HEK293 (cell line): ENCODE results near the gene PARK7.

Experiments
- GLI2 ChIP-seq: fragments of 450-650 bp; formaldehyde crosslinking; IDR thresholded peaks from 2 replicates; pipeline ENCODE4; 2017; ENCODE audit warnings: missing biosample characterization, missing genetic modification characterization, low read depth, borderline replicate concordance
- GLIS1 ChIP-seq: fragments of 450-650 bp; formaldehyde crosslinking; IDR thresholded peaks from 2 replicates; pipeline ENCODE4 v1.5.1; 2016; ENCODE audit warnings: missing biosample characterization, missing genetic modification characterization
- HIC1 ChIP-seq: fragments of 450-650 bp; formaldehyde crosslinking; IDR thresholded peaks from 2 replicates; pipeline ENCODE4 v1.5.1; 2016; ENCODE audit warnings: missing biosample characterization, missing genetic modification characterization
- IKZF3 ChIP-seq: fragments of 450-650 bp; IDR thresholded peaks from 2 replicates; pipeline ENCODE4 v1.5.0; 2018; ENCODE audit warnings: missing biosample characterization, mild to moderate bottlenecking, missing genetic modification characterization, moderate library complexity
- INSM2 ChIP-seq: fragments of 450-650 bp; formaldehyde crosslinking; IDR thresholded peaks from 2 replicates; pipeline ENCODE4 v1.5.1; 2016; ENCODE audit warnings: missing biosample characterization, missing genetic modification characterization
- KLF10 ChIP-seq: fragments of 450-650 bp; IDR thresholded peaks from 2 replicates; pipeline ENCODE4 v1.5.1; 2018; ENCODE audit warnings: missing biosample characterization, mild to moderate bottlenecking, missing genetic modification characterization
- KLF9 ChIP-seq: fragments of 450-650 bp; formaldehyde crosslinking; IDR thresholded peaks from 2 replicates; pipeline ENCODE4 v1.5.1; 2016; ENCODE audit warnings: missing biosample characterization, missing genetic modification characterization, low read depth
- MZF1 ChIP-seq: fragments of 450-650 bp; formaldehyde crosslinking; IDR thresholded peaks from 2 replicates; pipeline ENCODE4 v1.5.1; 2017; ENCODE audit warnings: missing biosample characterization, missing genetic modification characterization, borderline replicate concordance
- OVOL3 ChIP-seq: fragments of 450-650 bp; formaldehyde crosslinking; IDR thresholded peaks from 2 replicates; pipeline ENCODE4 v1.5.1; 2016; ENCODE audit warnings: missing biosample characterization, missing genetic modification characterization
- PRDM10 ChIP-seq: fragments of 450-650 bp; formaldehyde crosslinking; IDR thresholded peaks from 2 replicates; pipeline ENCODE4 v1.5.1; 2016; ENCODE audit warnings: missing biosample characterization, missing genetic modification characterization
- SCRT1 ChIP-seq: fragments of 450-650 bp; formaldehyde crosslinking; IDR thresholded peaks from 2 replicates; pipeline ENCODE4 v1.5.1; 2016; ENCODE audit warnings: missing biosample characterization, missing genetic modification characterization, borderline replicate concordance
- SCRT2 ChIP-seq: fragments of 450-650 bp; formaldehyde crosslinking; IDR thresholded peaks from 2 replicates; pipeline ENCODE4 v1.5.1; 2016; ENCODE audit warnings: missing biosample characterization, missing genetic modification characterization
- SP7 ChIP-seq: fragments of 450-650 bp; formaldehyde crosslinking; IDR thresholded peaks from 2 replicates; pipeline ENCODE4 v1.5.1; 2016; ENCODE audit warnings: missing biosample characterization, missing genetic modification characterization
- TCF7L2 ChIP-seq: IDR thresholded peaks from 2 replicates; pipeline ENCODE4 v1.6.1; 2011; ENCODE audit warnings: low read depth, mild to moderate bottlenecking, inconsistent platforms, low read length, moderate library complexity, borderline replicate concordance
- WT1 ChIP-seq: fragments of 450-650 bp; formaldehyde crosslinking; IDR thresholded peaks from 2 replicates; pipeline ENCODE4 v1.5.1; 2016; ENCODE audit warnings: missing biosample characterization, missing genetic modification characterization
- ZEB2 ChIP-seq: fragments of 450-650 bp; formaldehyde crosslinking; IDR thresholded peaks from 2 replicates; pipeline ENCODE4 v1.5.1; 2016; ENCODE audit warnings: missing biosample characterization, missing genetic modification characterization
- ZFP69B ChIP-seq: fragments of 450-650 bp; formaldehyde crosslinking; IDR thresholded peaks from 2 replicates; pipeline ENCODE4 v1.5.1; 2016; ENCODE audit warnings: missing biosample characterization, missing genetic modification characterization
- ZNF266 ChIP-seq: fragments of 450-650 bp; formaldehyde crosslinking; IDR thresholded peaks from 2 replicates; pipeline ENCODE4 v1.5.1; 2016; ENCODE audit warnings: missing biosample characterization, missing genetic modification characterization, low read depth
- ZNF426 ChIP-seq: fragments of 450-650 bp; formaldehyde crosslinking; IDR thresholded peaks from 2 replicates; pipeline ENCODE4 v1.5.1; 2017; ENCODE audit warnings: missing biosample characterization, missing genetic modification characterization, mild to moderate bottlenecking, inconsistent platforms, moderate library complexity
- ZNF548 ChIP-seq: fragments of 450-650 bp; formaldehyde crosslinking; IDR thresholded peaks from 2 replicates; pipeline ENCODE4 v1.5.1; 2016; ENCODE audit warnings: missing biosample characterization, missing genetic modification characterization
- ZNF561 ChIP-seq: fragments of 450-650 bp; IDR thresholded peaks from 2 replicates; pipeline ENCODE4 v1.5.1; 2018; ENCODE audit warnings: missing biosample characterization, missing genetic modification characterization, borderline replicate concordance
- ZNF610 ChIP-seq: fragments of 450-650 bp; formaldehyde crosslinking; IDR thresholded peaks from 2 replicates; pipeline ENCODE4 v1.5.1; 2016; ENCODE audit warnings: missing biosample characterization, missing genetic modification characterization, borderline replicate concordance
- ZNF629 ChIP-seq: fragments of 450-650 bp; formaldehyde crosslinking; IDR thresholded peaks from 2 replicates; pipeline ENCODE4 v1.5.1; 2017; ENCODE audit warnings: missing biosample characterization, missing genetic modification characterization
- ZNF692 ChIP-seq: fragments of 450-650 bp; formaldehyde crosslinking; IDR thresholded peaks from 2 replicates; pipeline ENCODE4 v1.5.1; 2016; ENCODE audit warnings: missing biosample characterization, missing genetic modification characterization
- TF ChIP-seq, protein P1 (sequence below): fragments of 450-650 bp; formaldehyde crosslinking; IDR thresholded peaks from 2 replicates; pipeline ENCODE4 v1.5.1; 2017; ENCODE audit warnings: missing biosample characterization, missing genetic modification characterization
- TF ChIP-seq, protein P2 (sequence below): fragments of 450-650 bp; formaldehyde crosslinking; IDR thresholded peaks from 2 replicates; pipeline ENCODE4 v1.5.1; 2016; ENCODE audit warnings: missing biosample characterization, missing genetic modification characterization

PARK7 gene

GRCh38 chr1:8017495-8018197, 56.1 kb downstream of the PARK7 start (continued):
- TF ChIP-seq INSM2 (tag by site-specific recombination) = peak; percentile 62; the same call in 1 of the 2 replicates
- TF ChIP-seq HIC1 (tag by site-specific recombination) = peak; percentile 36; the same call in 1 of the 2 replicates
- peak; percentile 65 for TF ChIP-seq KLF10 (tag by site-specific recombination)
- no peak for TF ChIP-seq ZNF548 (tag by site-specific recombination)
- 0 out of 2 replicates have a peak, but pooled peaks have one; percentile 33 for TF ChIP-seq OVOL3 (tag by site-specific recombination)
- no peak for TF ChIP-seq KLF9
- peak; percentile 52; the same call in 1 of the 2 replicates for TF ChIP-seq ZFP69B (tag by site-specific recombination)
- peak; percentile 20; the same call in 1 of the 2 replicates for TF ChIP-seq IKZF3 (tag by site-specific recombination)
- 0 out of 2 replicates have a peak, but pooled peaks have one; percentile 35 for TF ChIP-seq GLIS1 (tag by site-specific recombination)
- TF ChIP-seq SCRT2 = peak; percentile 97
- TF ChIP-seq SP7 (tag by site-specific recombination) = peak; percentile 96
- no peak for TF ChIP-seq ZNF426
- peak; percentile 72; the same call in 1 of the 2 replicates for TF ChIP-seq ZEB2 (tag by site-specific recombination)
- TF ChIP-seq GLI2 = 0 out of 2 replicates have a peak, but pooled peaks have one; percentile 5
- TF ChIP-seq, protein P1, sequence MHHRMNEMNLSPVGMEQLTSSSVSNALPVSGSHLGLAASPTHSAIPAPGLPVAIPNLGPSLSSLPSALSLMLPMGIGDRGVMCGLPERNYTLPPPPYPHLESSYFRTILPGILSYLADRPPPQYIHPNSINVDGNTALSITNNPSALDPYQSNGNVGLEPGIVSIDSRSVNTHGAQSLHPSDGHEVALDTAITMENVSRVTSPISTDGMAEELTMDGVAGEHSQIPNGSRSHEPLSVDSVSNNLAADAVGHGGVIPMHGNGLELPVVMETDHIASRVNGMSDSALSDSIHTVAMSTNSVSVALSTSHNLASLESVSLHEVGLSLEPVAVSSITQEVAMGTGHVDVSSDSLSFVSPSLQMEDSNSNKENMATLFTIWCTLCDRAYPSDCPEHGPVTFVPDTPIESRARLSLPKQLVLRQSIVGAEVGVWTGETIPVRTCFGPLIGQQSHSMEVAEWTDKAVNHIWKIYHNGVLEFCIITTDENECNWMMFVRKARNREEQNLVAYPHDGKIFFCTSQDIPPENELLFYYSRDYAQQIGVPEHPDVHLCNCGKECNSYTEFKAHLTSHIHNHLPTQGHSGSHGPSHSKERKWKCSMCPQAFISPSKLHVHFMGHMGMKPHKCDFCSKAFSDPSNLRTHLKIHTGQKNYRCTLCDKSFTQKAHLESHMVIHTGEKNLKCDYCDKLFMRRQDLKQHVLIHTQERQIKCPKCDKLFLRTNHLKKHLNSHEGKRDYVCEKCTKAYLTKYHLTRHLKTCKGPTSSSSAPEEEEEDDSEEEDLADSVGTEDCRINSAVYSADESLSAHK (tag by site-specific recombination) = 0 out of 2 replicates have a peak, but pooled peaks have one; percentile 36
- TF ChIP-seq WT1 (tag by site-specific recombination) = peak; percentile 78
- TF ChIP-seq TCF7L2 = peak; percentile 93
- peak; percentile 71; the same call in 1 of the 2 replicates for TF ChIP-seq ZNF629 (tag by site-specific recombination)
- TF ChIP-seq PRDM10 (tag by site-specific recombination) = peak; percentile 27; the same call in 1 of the 2 replicates
- no peak for TF ChIP-seq ZNF266 (tag by site-specific recombination)
- TF ChIP-seq SCRT1 (tag by site-specific recombination) = peak; percentile 86; the same call in 1 of the 2 replicates
- peak; percentile 60; the same call in 1 of the 2 replicates for TF ChIP-seq ZNF610 (tag by site-specific recombination)
- TF ChIP-seq MZF1 (tag by site-specific recombination) = peak; percentile 51; the same call in 1 of the 2 replicates
- TF ChIP-seq ZNF561 = 0 out of 2 replicates have a peak, but pooled peaks have one; percentile 63
- TF ChIP-seq, protein P2, sequence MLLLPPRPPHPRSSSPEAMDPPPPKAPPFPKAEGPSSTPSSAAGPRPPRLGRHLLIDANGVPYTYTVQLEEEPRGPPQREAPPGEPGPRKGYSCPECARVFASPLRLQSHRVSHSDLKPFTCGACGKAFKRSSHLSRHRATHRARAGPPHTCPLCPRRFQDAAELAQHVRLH = 0 out of 2 replicates have a peak, but pooled peaks have one; percentile 8
- TF ChIP-seq ZNF692 (tag by site-specific recombination) = peak; percentile 49; the same call in 1 of the 2 replicates
